Endothelial cell of umbilical vein (primary cell): ENCODE data around the gene RALGAPB.
A peak's percentile ranks its signal among the peaks of the same experiment; 100 is the strongest.

ENCODE experiments used
- EZH2 ChIP-seq: IDR thresholded peaks from 2 replicates; pipeline ENCODE4 v1.6.1; 2012; ENCODE audit warnings: borderline replicate concordance, low read depth, mild to moderate bottlenecking, moderate library complexity, low read length, inconsistent platforms; ENCODE audit not compliant: severe bottlenecking
- GATA2 ChIP-seq: IDR thresholded peaks from 2 replicates; pipeline ENCODE4 v1.7.0; 2011; ENCODE audit warnings: low read depth, mild to moderate bottlenecking, moderate library complexity, mixed read lengths, low read length; ENCODE audit not compliant: insufficient read length, insufficient read depth
- POLR2A ChIP-seq: IDR thresholded peaks from 2 replicates; pipeline ENCODE4 v1.6.1; 2012; ENCODE audit warnings: low read depth, mild to moderate bottlenecking, control low read depth, low read length
- POLR2AphosphoS5 ChIP-seq: IDR thresholded peaks from 2 replicates; pipeline ENCODE4 v1.6.1; 2012; ENCODE audit warnings: low read depth, mild to moderate bottlenecking, control low read depth, low read length, moderate library complexity; ENCODE audit not compliant: insufficient read depth
- TF ChIP-seq, protein P1 (sequence below), 2 donors: IDR thresholded peaks; 1 replicate in 1 of 2; 2 replicates in 1 of 2; pipeline ENCODE4 v1.5.1; 2011; ENCODE audit warnings: low read length in 2 of 2, mild to moderate bottlenecking in 2 of 2, moderate library complexity in 2 of 2, control low read depth in 1 of 2, inconsistent platforms in 1 of 2, low read depth in 1 of 2; ENCODE audit not compliant: insufficient read depth in 1 of 2; ENCODE audit errors: extremely low read depth in 1 of 2

DNA sequence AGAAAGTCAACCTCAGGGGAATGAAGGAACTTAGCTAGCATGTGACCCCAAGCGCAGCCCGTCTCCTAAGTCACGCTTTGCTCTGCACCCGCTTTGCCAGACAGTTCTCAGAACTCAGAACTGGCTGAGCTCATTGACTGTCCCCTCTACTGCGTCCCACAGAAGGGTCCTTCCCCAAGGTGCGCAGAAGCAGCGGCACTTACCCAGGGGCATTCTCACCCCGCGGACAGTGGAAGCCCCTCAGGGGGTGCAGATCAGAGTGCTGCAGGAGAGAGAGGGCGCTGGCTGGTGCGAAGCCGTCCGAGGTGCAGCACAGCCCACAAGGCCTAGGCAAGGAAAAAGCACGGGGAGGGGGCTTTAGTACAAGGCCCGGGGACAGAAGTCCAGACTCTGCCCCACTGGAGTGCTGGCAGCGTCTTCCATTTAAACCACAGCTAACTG is 38.3 kb upstream of the RALGAPB start:
- TF ChIP-seq EZH2 (no peak), GATA2 (no peak), POLR2AphosphoS5 (peak; percentile 15), POLR2A (no peak)
- TF ChIP-seq, protein P1, sequence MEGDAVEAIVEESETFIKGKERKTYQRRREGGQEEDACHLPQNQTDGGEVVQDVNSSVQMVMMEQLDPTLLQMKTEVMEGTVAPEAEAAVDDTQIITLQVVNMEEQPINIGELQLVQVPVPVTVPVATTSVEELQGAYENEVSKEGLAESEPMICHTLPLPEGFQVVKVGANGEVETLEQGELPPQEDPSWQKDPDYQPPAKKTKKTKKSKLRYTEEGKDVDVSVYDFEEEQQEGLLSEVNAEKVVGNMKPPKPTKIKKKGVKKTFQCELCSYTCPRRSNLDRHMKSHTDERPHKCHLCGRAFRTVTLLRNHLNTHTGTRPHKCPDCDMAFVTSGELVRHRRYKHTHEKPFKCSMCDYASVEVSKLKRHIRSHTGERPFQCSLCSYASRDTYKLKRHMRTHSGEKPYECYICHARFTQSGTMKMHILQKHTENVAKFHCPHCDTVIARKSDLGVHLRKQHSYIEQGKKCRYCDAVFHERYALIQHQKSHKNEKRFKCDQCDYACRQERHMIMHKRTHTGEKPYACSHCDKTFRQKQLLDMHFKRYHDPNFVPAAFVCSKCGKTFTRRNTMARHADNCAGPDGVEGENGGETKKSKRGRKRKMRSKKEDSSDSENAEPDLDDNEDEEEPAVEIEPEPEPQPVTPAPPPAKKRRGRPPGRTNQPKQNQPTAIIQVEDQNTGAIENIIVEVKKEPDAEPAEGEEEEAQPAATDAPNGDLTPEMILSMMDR (IDR thresholded peaks at IDR 0.05; ENCODE audit: extremely low read depth in 1 of 2, insufficient read depth in 1 of 2, low read depth in 1 of 2, low read length in 2 of 2), result no peak
